Measurements from ENCODE around the gene FIS1. TPM values are rescaled to one million over a fixed set of nuclear protein-coding genes. Genes with fewer than 3 reads are reported as not detected.

The FIS1 gene
- total RNA-seq, 1 donor = 136 TPM

DNA sequence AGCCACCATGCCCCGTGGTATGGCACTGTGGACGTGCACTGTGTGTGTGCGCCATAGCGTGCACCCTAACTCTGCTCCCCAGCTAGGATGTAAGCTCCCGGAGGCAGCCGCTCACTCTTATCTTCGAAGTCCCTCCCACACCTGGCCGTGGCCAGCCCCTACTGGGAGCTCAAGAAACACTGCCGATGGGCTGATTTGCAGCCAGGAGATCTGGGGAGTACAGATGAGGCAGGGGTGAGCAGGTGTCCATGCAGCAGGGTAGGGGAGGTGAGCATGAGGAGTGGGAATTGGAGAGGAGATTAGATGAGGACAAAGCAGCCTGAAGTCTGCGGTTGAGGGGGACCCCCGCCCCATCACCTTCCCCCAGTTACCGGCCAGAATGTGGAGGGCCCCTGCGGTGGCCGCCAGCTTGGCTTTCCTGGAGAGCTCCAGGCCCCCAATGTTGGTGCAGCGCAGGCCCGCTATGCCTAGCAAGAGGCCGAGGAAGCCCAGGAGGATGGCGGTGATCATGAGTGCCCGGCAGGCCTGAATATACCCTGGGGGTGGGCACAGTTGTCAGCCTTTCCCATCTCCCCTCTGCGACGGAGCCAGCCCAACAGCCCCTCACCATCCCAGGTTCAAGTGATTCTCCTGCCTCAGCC lies 10.9 kb downstream of the FIS1 start:
- Histone ChIP-seq H3K27ac (ENCODE audit: low read depth, low read length) (no peak overlapping the region), H3K79me2 (ENCODE audit: insufficient read depth, low read length) (no peaks in the 10 kb centered on the region), H2AFZ (ENCODE audit: low read length) (no peak overlapping the region), H3K4me3 (ENCODE audit: insufficient read depth, low read length) (no peak overlapping the region), H3K9me3 (ENCODE audit: low read depth, low read length) (no peaks in the 10 kb centered on the region), H3K27me3 (ENCODE audit: insufficient read depth, low read length) (no peaks in the 10 kb centered on the region), H3K4me1 (ENCODE audit: insufficient read depth, low read length) (no peaks in the 10 kb centered on the region), H3K4me2 (ENCODE audit: insufficient read depth, low read length) (no peak overlapping the region), H3K36me3 (ENCODE audit: insufficient read depth, low read length) (peaks cover 4% of the 10 kb centered on the region), H4K20me1 (ENCODE audit: insufficient read depth, low read length) (peaks cover 7% of the 10 kb centered on the region)
- TF ChIP-seq, protein P1, sequence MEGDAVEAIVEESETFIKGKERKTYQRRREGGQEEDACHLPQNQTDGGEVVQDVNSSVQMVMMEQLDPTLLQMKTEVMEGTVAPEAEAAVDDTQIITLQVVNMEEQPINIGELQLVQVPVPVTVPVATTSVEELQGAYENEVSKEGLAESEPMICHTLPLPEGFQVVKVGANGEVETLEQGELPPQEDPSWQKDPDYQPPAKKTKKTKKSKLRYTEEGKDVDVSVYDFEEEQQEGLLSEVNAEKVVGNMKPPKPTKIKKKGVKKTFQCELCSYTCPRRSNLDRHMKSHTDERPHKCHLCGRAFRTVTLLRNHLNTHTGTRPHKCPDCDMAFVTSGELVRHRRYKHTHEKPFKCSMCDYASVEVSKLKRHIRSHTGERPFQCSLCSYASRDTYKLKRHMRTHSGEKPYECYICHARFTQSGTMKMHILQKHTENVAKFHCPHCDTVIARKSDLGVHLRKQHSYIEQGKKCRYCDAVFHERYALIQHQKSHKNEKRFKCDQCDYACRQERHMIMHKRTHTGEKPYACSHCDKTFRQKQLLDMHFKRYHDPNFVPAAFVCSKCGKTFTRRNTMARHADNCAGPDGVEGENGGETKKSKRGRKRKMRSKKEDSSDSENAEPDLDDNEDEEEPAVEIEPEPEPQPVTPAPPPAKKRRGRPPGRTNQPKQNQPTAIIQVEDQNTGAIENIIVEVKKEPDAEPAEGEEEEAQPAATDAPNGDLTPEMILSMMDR (IDR thresholded peaks at IDR 0.05; ENCODE audit: extremely low read depth, low read depth, low read length) = no peak
- peak; percentile 57 for DNase-seq (ENCODE audit: insufficient read length, low spot score, missing footprints)

DNA sequence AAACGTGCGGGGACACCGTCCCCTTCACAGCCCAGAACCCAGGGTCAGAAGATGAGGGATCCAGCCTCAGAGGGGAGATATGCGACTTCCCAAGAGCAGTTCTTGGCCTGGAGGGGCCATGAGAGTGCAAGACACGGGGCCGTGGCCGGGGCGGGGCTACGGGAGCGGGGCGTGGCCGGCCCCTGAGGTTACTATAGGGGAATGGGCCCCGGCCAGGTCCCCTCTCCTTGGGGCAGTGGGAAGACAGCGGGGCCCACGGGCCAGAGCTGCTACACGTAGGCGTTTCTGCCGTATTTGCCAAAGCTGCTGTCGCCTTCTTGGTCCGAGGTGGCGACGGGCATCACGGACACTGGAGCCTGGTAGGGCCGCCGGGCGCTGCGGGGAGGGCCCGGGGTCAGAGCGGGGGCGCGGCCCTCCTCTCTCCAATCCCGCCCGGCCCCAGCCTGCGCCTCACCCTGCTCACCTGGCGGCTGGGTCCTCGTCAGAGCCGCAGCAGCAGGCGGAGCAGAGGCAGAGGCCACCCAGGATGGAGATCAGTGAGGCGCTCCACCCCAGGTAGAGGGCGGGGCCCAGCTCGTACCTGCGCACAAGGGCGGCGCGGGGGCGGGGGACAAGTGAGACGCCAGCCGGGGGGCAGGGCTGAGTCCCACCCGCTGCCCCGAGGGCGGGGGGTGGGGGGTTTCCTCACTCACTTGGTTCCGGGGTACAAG lies 12.6 kb downstream of the FIS1 start:
- H3K9me3 ChIP-seq (ENCODE audit: low read depth, low read length) = no peaks in the 10 kb centered on the region
- H3K27ac ChIP-seq (ENCODE audit: low read depth, low read length) = no peak overlapping the region
- H2AFZ ChIP-seq (ENCODE audit: low read length) = no peak overlapping the region
- H4K20me1 ChIP-seq (ENCODE audit: insufficient read depth, low read length) = peaks cover 7% of the 10 kb centered on the region
- no peaks in the 10 kb centered on the region for H3K4me1 ChIP-seq (ENCODE audit: insufficient read depth, low read length)
- TF ChIP-seq, protein P1 (IDR thresholded peaks at IDR 0.05; ENCODE audit: extremely low read depth, low read depth, low read length) = no peak
- no peaks in the 10 kb centered on the region for H3K79me2 ChIP-seq (ENCODE audit: insufficient read depth, low read length)
- peak overlapping the region; percentile 48 for H3K4me2 ChIP-seq (ENCODE audit: insufficient read depth, low read length)
- H3K36me3 ChIP-seq (ENCODE audit: insufficient read depth, low read length) = peaks cover 13% of the 10 kb centered on the region
- peak overlapping the region; percentile 22 for H3K4me3 ChIP-seq (ENCODE audit: insufficient read depth, low read length)
- DNase-seq (ENCODE audit: insufficient read length, low spot score, missing footprints) = peak; percentile 83
- H3K27me3 ChIP-seq (ENCODE audit: insufficient read depth, low read length) = no peaks in the 10 kb centered on the region

DNA sequence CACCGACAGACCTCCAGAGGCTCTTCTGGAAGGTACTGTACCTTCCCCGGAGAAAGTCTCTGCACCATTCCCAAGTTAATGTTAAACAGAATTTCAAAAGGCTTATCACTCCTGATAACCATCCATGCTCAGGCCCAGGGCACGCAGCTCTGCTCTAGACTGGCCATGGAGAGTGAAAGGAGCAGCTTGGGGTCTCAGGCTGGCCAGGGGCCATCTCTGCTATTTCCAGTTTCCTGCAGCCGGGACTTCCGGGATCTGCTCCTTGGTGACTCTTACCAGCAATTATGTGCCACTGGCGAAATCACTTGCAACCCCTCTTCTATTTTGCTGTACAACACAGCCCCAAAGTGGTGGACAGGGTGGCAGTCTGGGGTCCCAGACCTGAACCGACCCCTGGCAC lies 13.2 kb downstream of the FIS1 start:
- peaks cover 17% of the 10 kb centered on the region for H3K36me3 ChIP-seq (ENCODE audit: insufficient read depth, low read length)
- peaks cover 7% of the 10 kb centered on the region for H4K20me1 ChIP-seq (ENCODE audit: insufficient read depth, low read length)
- H2AFZ ChIP-seq (ENCODE audit: low read length) = no peak overlapping the region
- peak; percentile 78 for DNase-seq (ENCODE audit: insufficient read length, low spot score, missing footprints)
- H3K9me3 ChIP-seq (ENCODE audit: low read depth, low read length) = no peaks in the 10 kb centered on the region
- H3K27me3 ChIP-seq (ENCODE audit: insufficient read depth, low read length) = no peaks in the 10 kb centered on the region
- no peaks in the 10 kb centered on the region for H3K4me1 ChIP-seq (ENCODE audit: insufficient read depth, low read length)
- TF ChIP-seq, protein P1 (IDR thresholded peaks at IDR 0.05; ENCODE audit: extremely low read depth, low read depth, low read length) = no peak
- H3K79me2 ChIP-seq (ENCODE audit: insufficient read depth, low read length) = no peaks in the 10 kb centered on the region
- no peak overlapping the region for H3K4me2 ChIP-seq (ENCODE audit: insufficient read depth, low read length)
- no peak overlapping the region for H3K4me3 ChIP-seq (ENCODE audit: insufficient read depth, low read length)
- no peak overlapping the region for H3K27ac ChIP-seq (ENCODE audit: low read depth, low read length)

DNA sequence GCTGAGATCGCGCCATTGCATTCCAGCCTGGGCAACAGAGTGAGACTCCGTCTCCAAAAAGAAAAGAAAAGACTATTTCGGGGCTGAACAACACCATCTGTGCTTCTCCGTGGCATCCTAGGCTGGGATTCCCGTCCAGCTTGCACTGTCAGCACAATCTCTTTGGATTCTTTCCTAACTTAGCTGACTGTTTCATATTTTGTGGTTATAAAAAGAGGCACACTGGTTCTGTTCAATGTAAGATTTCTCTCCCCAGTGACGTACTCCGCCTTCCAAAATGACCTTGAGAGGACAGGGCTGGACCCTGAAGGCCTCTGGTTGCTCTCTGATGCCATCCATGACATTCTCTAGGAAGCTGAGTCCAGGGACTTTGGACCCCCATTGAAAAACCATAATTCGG lies 18.2 kb downstream of the FIS1 start:
- no peak overlapping the region for H3K4me3 ChIP-seq (ENCODE audit: insufficient read depth, low read length)
- no peak overlapping the region for H2AFZ ChIP-seq (ENCODE audit: low read length)
- H3K4me2 ChIP-seq (ENCODE audit: insufficient read depth, low read length) = no peak overlapping the region
- H3K4me1 ChIP-seq (ENCODE audit: insufficient read depth, low read length) = no peaks in the 10 kb centered on the region
- no peaks in the 10 kb centered on the region for H3K27me3 ChIP-seq (ENCODE audit: insufficient read depth, low read length)
- H3K27ac ChIP-seq (ENCODE audit: low read depth, low read length) = no peak overlapping the region
- peaks cover 7% of the 10 kb centered on the region for H4K20me1 ChIP-seq (ENCODE audit: insufficient read depth, low read length)
- DNase-seq (ENCODE audit: insufficient read length, low spot score, missing footprints) = peak; percentile 79
- H3K79me2 ChIP-seq (ENCODE audit: insufficient read depth, low read length) = peaks cover 11% of the 10 kb centered on the region
- peaks cover 38% of the 10 kb centered on the region for H3K36me3 ChIP-seq (ENCODE audit: insufficient read depth, low read length)
- H3K9me3 ChIP-seq (ENCODE audit: low read depth, low read length) = no peaks in the 10 kb centered on the region
- TF ChIP-seq, protein P1 (IDR thresholded peaks at IDR 0.05; ENCODE audit: extremely low read depth, low read depth, low read length) = no peak
